A673 (cell line): ENCODE data around the gene SHC4. TPM values are rescaled to one million over a fixed set of nuclear protein-coding genes. Genes with fewer than 3 reads are reported as not detected.

ENCODE experiments used
- BruUV-seq: library from RNA; stranded (reverse); fragments of 400-500 nt; replicated peaks from 2 replicates; lab custom pipeline; 2021; lab: Mats Ljungman, UMichigan
- CTCF ChIA-PET: fragments of 300-600 bp; sonication (Branson Sonifier 250); formaldehyde crosslinking; loops from one replicate; lab custom pipeline; 2022; ENCODE audit warnings: antibody characterized with exemption; lab: Charles Lee
- POLR2A ChIA-PET: fragments of 300-600 bp; sonication (Branson Sonifier 250); formaldehyde crosslinking; loops from one replicate; lab custom pipeline; 2022; ENCODE audit warnings: antibody characterized with exemption; ENCODE audit not compliant: low non-redundant PET; lab: Charles Lee
- DNase-seq: peaks from one replicate; pipeline ENCODE4 v3.0.0-alpha.2; 2015; ENCODE audit warnings: low spot score
- H3K27ac ChIP-seq: fragments of 200-600 bp; sonication (generic); 2 replicates; pipeline ENCODE4 v1.5.1; 2016; ENCODE audit warnings: mixed run types, low read depth, mild to moderate bottlenecking, mixed read lengths, antibody characterized with exemption, low read length; ENCODE audit not compliant: poor library complexity, severe bottlenecking
- H3K27me3 ChIP-seq: fragments of 200-600 bp; sonication (generic); replicated peaks from 2 replicates; pipeline ENCODE4 v1.6.1; 2017; ENCODE audit warnings: mixed run types, low read depth, mild to moderate bottlenecking, mixed read lengths, antibody characterized with exemption, low read length; ENCODE audit not compliant: insufficient read depth, poor library complexity
- H3K36me3 ChIP-seq: fragments of 200-600 bp; sonication (generic); 2 replicates; pipeline ENCODE4 v1.6.1; 2016; ENCODE audit warnings: mixed run types, mild to moderate bottlenecking, mixed read lengths, antibody characterized with exemption, low read length; ENCODE audit not compliant: insufficient read depth, poor library complexity, severe bottlenecking
- H3K4me1 ChIP-seq: fragments of 200-600 bp; sonication (generic); 2 replicates; pipeline ENCODE4 v1.6.1; 2017; ENCODE audit warnings: mixed run types, mild to moderate bottlenecking, mixed read lengths, antibody characterized with exemption, low read length; ENCODE audit not compliant: insufficient read depth, poor library complexity, severe bottlenecking
- H3K4me3 ChIP-seq: fragments of 200-600 bp; sonication (generic); 2 replicates; pipeline ENCODE4 v1.5.1; 2016; ENCODE audit warnings: low read depth, mixed run types, mild to moderate bottlenecking, mixed read lengths, low read length; ENCODE audit not compliant: poor library complexity, severe bottlenecking
- H3K9me3 ChIP-seq: fragments of 200-600 bp; sonication (generic); 2 replicates; pipeline ENCODE4 v1.6.1; 2016; ENCODE audit warnings: mixed run types, low read depth, mild to moderate bottlenecking, mixed read lengths, antibody characterized with exemption, low read length; ENCODE audit not compliant: poor library complexity, severe bottlenecking
- CTCF ChIP-seq: fragments of 300-800, 200-600 bp; sonication (generic); conservative IDR thresholded peaks from 2 replicates; pipeline ENCODE4 v1.5.1; 2017; ENCODE audit warnings: low read depth, mild to moderate bottlenecking, antibody characterized with exemption, low read length, moderate library complexity, mixed read lengths
- EZH2 ChIP-seq: fragments of 200-600 bp; sonication (generic); IDR thresholded peaks from 2 replicates; pipeline ENCODE4 v1.6.1; 2017; ENCODE audit warnings: borderline replicate concordance, low read depth, mild to moderate bottlenecking, mixed read lengths, antibody characterized with exemption, low read length; ENCODE audit not compliant: poor library complexity, severe bottlenecking
- intact Hi-C: fragments of 100-400 bp; cut with micrococcal nuclease; formaldehyde crosslinking; loops from one replicate; pipeline ENCODE4 v1.10.0; 2022; ENCODE audit not compliant: unreplicated experiment
- total RNA-seq: library from RNA; stranded (reverse); gene quantifications from 2 replicates; pipeline ENCODE4 v1.2.3, GENCODE V29; 2021

Gene SHC4
- total RNA-seq, 1 experiment from 2014 or later = 0.73 TPM

GRCh38 chr15:48924528-48925393, 39.0 kb downstream of the SHC4 start:
- Histone ChIP-seq H3K9me3 (no peaks in the 10 kb centered on the region), H3K36me3 (no peaks in the 10 kb centered on the region), H3K27me3 (no peaks in the 10 kb centered on the region), H3K4me1 (peaks cover 6% of the 10 kb centered on the region), H3K27ac (no peak overlapping the region), H3K4me3 (no peak overlapping the region)
- ChIA-PET CTCF (no interaction called here), POLR2A (no interaction called here)
- DNase-seq = no peak
- BruUV-seq = no TSS peak
- intact Hi-C loops = no loop called here
- TF ChIP-seq EZH2 (no peak), CTCF (no peak)

GRCh38 chr15:48922046-48922445, 41.7 kb downstream of the SHC4 start:
- Histone ChIP-seq H3K36me3 (no peaks in the 10 kb centered on the region), H3K27me3 (no peaks in the 10 kb centered on the region), H3K9me3 (no peaks in the 10 kb centered on the region), H3K4me1 (peaks cover 6% of the 10 kb centered on the region), H3K4me3 (no peak overlapping the region), H3K27ac (no peak overlapping the region)
- no peak for TF ChIP-seq CTCF
- no peak for TF ChIP-seq EZH2
- POLR2A ChIA-PET = no interaction called here
- intact Hi-C loops = no loop called here
- no TSS peak for BruUV-seq
- CTCF ChIA-PET = no interaction called here
- peak; percentile 21 for DNase-seq

GRCh38 chr15:48916721-48917120, 47.0 kb downstream of the SHC4 start:
- peaks cover 23% of the 10 kb centered on the region for H3K4me1 ChIP-seq
- H3K27me3 ChIP-seq = no peaks in the 10 kb centered on the region
- TF ChIP-seq EZH2 = no peak
- no peak for TF ChIP-seq CTCF
- no peaks in the 10 kb centered on the region for H3K9me3 ChIP-seq
- BruUV-seq = no TSS peak
- H3K36me3 ChIP-seq = no peaks in the 10 kb centered on the region
- DNase-seq = no peak
- intact Hi-C loops = no loop called here
- CTCF ChIA-PET = no interaction called here
- H3K4me3 ChIP-seq = no peak overlapping the region
- POLR2A ChIA-PET = no interaction called here
- no peak overlapping the region for H3K27ac ChIP-seq
